Measurements from ENCODE around the gene ANKS1A.
A peak's percentile ranks its signal among the peaks of the same experiment; 100 is the strongest.
"Not testable (repeated sequence)": the region's sequence is repeated elsewhere in the genome, so short reads cannot be mapped to it uniquely, and the experiment has no call there.

Gene ANKS1A, protein sequence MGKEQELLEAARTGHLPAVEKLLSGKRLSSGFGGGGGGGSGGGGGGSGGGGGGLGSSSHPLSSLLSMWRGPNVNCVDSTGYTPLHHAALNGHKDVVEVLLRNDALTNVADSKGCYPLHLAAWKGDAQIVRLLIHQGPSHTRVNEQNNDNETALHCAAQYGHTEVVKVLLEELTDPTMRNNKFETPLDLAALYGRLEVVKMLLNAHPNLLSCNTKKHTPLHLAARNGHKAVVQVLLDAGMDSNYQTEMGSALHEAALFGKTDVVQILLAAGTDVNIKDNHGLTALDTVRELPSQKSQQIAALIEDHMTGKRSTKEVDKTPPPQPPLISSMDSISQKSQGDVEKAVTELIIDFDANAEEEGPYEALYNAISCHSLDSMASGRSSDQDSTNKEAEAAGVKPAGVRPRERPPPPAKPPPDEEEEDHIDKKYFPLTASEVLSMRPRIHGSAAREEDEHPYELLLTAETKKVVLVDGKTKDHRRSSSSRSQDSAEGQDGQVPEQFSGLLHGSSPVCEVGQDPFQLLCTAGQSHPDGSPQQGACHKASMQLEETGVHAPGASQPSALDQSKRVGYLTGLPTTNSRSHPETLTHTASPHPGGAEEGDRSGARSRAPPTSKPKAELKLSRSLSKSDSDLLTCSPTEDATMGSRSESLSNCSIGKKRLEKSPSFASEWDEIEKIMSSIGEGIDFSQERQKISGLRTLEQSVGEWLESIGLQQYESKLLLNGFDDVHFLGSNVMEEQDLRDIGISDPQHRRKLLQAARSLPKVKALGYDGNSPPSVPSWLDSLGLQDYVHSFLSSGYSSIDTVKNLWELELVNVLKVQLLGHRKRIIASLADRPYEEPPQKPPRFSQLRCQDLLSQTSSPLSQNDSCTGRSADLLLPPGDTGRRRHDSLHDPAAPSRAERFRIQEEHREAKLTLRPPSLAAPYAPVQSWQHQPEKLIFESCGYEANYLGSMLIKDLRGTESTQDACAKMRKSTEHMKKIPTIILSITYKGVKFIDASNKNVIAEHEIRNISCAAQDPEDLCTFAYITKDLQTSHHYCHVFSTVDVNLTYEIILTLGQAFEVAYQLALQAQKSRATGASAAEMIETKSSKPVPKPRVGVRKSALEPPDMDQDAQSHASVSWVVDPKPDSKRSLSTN

DNA sequence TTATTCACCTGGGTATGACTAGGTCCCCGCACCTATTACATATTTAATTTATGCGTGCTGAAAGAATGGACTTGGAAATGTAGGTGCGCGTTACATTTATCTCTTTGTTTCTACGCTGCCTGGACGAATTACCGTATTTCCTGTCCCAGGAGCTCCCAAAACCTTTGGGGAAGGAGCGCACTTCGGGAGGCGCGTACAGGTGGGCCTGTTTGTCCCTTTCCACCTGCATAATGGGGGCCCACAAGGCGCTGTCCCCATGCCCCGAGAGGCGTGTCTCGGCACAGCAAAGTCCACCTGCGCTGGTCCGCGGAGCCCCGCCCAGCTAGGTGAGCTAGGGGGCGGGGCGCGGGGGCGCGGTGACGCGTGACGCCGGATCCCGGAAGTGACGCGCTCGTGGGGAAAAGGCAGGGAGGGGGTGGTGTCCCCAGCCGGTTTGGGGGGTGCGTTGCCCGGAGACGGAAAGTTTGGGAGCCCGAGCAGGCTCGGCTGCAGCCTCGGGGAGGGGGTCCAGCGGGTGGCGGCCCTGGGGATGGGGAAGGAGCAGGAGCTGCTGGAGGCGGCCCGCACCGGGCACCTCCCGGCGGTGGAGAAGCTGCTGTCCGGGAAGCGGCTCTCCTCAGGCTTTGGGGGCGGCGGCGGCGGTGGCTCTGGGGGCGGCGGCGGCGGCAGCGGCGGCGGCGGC, at the start of gene ANKS1A:
TSS of gene ANKS1A (plus strand) at position 382 of the 682 bp plus-strand sequence. CDS start at position 530, 148 bp downstream.
- peak; percentile 67 for DNase-seq (ENCODE audit: low spot score)

DNA sequence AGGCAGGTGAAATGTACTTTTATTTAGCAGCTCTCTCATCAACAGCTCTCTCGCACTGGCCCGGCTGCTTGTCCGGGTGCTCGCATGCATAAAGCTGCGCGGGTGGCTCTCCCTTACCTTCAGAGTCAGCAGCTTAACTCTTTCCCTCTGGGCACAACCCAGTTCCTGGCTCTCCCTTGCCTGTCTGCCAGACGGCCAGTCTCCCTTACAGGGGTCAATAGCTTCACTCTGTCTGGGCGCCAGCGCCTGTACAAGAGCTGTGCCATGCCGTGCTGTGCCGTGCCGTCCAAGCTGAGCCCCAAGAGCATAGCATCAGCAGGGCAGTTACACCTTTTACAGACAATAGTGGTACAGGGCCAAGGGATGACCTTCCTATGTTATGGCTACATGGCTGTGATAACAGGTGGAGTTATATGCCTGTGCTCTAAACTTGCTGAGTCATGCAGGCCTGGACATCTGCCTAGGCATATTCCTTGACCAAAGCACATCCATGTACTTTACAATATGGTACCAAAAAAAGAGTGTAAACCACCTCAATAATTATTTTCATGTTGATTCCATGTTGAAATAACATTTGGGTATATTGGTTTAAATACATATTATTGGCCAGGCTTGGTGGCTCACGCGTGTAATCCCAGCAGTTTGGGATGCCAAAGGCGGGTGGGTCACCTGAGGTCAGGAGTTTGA, 49.2 kb upstream of the ANKS1A start:
- DNase-seq (ENCODE audit: low spot score) = no peak

DNA sequence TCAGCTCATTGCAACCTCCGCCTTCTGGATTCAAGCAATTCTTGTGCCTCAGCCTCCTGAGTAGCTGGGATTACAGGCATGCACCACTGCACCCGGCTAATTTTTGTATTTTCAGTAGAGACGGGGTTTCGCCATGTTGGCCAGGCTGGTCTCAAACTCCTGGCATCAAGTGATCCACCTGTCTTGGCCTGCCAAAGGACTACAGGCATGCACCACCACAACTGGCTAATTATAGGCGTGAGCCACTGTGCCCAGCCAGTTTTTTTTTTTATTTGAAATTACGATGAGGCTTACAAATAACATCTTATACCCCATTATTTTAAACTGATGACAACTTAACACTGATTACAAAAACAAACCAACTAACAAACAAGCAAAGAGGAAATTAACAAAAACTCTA, 40.0 kb upstream of the ANKS1A start:
- DNase-seq (ENCODE audit: low spot score) = not testable (repeated sequence)

DNA sequence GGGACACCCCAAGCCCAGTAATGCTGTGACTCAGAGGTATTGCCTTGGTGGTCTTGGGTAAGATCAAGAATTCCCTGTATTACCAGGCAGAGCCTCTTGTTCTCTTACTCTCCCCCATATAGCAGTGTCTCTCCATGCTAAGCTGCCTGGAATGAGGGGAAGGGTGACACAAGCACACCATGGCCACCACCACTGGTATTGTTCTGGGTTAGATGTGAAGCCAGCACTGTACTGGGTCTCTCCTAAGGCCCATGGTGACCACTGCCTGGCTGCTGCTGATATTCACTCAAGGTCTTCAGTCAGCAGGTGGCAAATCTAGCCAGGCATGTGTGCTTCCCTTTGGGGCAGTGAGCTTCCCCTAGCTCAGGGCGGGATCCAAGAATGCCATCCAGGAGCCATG, 37.7 kb upstream of the ANKS1A start:
- DNase-seq (ENCODE audit: low spot score) = no peak

DNA sequence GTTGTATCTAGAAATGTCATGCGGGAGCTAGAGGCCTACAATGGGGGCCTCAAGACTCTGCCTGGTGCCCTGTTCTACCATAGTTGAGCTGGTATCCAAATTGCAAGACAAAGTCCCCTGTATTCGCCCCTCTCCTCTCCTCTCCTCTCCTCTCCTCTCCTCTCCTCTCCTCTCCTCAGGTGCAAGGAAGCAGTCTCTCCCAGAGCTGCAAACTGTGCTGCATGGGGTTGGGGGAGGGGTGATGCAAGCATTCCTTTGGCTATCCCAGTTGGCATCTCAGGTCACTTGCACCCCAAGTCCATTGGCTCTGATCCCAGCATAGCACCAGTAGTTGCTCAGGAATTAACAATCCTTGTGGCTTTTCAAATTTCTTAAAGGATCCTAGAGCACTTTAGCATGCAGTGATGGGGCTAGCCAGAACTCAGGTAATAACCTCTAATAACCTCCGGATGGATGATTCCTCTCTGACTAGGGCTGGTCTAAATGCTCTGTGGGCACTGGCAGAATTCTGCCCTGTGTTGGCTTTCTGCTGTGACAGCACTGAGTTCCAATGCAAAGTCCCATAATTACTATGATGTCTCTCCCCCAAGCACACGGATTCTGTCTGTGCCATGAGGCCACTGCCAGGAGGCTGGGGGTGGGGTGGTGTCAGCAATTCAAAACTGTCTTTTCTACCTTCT, 36.5 kb upstream of the ANKS1A start:
- no peak for DNase-seq (ENCODE audit: low spot score)

DNA sequence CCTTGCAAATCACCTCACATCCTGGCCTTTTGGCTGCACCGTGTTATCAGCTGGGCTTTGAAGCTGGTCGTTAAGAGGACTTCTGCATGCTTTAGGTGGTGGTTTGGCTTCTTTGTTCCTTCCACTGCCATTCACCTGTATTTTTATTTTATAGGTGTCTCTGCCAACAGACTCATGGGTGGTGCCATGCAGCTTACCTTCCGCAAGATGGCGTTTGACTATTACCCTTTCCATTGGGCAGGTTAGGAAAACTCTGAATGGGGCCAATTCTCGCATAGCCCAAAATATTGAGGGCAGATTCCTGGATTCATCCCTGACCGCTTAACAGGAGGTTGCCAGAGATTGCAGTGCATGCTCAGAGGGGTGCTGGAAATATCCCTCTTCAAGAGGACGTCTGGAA, 33.6 kb upstream of the ANKS1A start:
- DNase-seq (ENCODE audit: low spot score) = no peak

DNA sequence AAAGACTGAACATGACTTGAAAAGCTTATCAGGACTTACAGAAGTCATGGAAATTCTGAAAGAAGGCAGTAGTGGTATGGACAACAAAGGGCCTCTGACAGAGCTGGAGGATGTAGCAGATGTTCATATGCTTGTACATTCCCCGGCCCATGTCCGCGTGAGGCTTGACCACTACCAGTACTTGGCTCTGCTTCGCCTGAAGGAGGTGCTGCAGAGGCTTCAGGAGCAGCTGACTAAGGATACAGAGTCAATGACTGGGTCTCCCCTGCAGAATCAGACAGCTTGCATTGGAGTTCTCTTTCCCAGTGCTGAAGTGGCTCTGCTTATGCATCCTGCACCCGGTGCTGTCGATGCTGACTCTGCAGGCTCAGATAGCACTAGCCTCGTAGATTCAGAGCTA, 30.4 kb upstream of the ANKS1A start:
- no peak for DNase-seq (ENCODE audit: low spot score)

DNA sequence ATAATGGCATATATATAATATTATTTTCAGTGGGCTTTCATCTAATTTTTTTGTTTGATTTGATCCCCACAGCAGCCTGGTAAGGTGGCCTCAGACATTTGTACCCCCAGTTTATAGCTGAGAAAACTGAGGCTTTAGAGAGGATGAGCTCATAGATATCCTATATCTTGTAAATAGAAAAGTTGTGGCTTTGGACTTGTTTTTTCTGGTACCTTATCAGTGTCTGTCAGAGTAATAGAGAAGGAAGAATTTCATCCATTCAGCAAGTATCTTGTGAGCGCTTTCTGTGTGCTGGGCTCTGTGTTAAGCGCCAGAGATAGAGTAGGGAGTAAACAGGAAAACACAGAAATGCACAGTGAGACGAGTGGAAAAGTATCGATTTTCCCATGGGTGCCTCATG, 29.1 kb upstream of the ANKS1A start:
- no peak for DNase-seq (ENCODE audit: low spot score)

DNA sequence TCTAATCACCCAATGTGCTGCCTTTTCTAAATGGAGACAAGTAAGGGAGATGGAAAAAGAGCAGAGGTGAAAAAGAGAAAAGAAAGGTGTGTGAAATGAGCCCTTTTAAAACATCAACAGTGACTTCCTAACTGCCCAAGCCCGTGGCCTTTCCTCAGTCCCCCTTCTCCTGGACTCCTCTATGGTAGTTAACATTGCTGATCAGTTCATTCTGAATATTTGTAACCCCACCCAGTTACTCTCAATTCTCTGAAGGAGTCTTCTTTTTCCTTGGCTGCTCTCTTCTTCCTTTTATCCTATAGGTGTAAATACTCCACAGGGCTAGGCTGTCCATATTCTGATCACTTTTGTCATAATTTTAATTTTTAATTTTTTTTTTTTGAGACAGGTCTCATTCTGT, 28.3 kb upstream of the ANKS1A start:
- DNase-seq (ENCODE audit: low spot score) = no peak

DNA sequence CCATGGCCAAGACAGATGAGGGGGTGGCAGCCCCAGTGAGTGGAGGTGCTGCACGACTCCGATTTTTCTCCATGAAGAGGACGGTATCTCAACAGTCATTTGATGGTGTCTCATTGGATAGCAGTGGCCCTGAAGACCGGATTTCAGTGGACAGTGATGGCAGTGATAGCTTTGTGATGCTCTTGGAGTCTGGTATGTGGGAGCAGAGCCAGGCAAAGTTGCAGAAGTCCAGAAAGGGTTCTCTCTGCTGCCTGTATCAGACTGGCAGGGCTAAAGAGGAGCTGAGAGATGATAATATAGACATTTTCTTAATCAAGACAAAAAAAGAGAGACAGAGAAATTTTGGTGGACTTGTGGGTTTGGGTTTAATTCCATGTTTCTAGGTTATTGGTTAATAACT, 25.0 kb upstream of the ANKS1A start:
- no peak for DNase-seq (ENCODE audit: low spot score)

DNA sequence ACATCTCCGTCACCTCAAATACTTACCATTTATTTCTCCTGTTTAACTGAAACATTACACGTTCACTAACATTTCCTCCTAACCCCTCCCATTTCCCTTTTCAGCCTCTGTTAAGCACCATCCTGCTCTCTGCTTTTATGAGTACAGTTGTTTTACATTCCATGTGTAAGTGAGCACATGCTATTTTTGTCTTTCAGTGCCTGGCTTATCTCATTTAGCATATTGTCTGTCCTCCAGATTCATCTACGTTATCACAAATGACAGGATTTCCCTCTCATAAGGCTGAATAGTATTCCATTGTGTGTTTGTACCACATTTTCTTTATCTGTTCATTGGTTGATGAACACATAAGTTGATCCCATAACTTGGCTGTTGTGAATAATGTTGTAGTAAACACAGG, 23.9 kb upstream of the ANKS1A start:
- DNase-seq (ENCODE audit: low spot score) = peak; percentile 31

DNA sequence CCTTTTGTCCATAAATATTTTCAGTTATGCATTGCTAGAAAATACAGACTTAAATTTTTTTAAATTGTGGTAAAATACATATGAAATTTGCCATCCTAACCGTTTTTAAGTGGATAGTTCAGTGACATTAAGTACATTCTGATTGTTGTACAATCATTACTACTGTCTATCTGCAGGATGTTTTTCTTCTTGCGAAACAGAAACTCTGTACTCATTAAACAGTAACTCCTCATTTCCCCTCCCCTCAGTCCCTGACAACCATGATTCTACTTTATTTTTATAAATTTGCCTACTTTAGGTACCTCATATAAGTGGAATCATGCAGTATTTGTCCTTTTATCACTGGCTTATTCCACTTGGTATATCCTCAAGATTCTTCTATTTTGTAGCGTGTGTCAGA, 22.5 kb upstream of the ANKS1A start:
- no peak for DNase-seq (ENCODE audit: low spot score)

DNA sequence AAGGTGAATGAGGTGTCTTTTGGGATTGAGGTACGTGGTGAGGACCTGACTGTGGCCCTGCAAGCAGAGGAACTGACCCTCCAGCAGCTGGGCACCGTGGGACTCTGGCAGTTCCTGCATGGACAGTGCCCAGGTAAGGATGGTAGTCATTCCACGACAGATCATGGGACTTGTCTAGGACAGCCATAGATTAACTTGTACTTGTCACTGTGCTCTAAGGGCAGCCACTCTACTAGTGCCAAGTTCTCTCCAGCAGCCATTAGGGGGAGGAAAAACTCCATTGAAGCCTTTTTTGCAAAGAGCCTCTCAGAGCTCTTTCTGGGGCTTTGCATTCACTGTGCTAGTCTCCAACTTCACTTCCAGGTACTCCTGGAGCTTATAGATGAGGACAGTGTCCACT, 21.6 kb upstream of the ANKS1A start:
- DNase-seq (ENCODE audit: low spot score) = peak; percentile 6

DNA sequence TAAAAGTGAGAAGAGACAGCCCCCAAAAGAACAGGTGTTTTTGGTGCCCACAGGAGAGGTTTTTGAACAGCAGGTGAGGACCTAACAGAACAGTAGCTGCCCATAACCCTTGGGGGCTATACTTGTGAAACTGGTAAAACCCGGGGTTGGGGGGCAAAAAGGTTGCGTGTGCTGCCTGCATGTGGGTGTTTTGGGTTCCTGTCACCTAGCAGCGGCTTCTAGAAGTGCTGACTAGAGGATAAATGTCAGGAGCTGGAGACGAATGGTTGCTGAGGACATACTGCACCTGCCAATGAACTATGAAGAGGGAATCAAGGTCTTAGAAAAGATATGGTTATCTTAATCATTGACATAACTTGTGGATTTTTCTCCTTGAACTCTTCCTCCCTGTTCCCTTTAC, 17.2 kb upstream of the ANKS1A start:
- no peak for DNase-seq (ENCODE audit: low spot score)

DNA sequence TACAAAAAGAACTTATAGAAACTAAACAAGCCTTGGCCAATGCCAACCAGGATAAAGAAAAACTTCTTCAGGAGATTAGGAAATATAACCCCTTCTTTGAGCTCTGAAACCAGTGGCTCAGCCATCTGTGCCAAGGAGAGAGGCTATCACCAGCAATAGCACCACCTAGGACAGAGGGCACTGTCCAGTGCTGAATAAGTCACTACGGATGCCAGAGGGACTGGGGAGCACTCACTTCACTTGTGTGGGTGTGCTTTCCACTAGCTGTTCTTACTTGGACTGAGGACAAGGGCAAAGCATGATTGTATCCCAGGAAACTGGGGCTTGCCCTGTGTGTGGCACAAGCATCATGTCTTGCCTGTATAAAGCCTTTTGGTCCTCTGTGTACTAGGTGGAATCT, 16.7 kb upstream of the ANKS1A start:
- DNase-seq (ENCODE audit: low spot score) = no peak

DNA sequence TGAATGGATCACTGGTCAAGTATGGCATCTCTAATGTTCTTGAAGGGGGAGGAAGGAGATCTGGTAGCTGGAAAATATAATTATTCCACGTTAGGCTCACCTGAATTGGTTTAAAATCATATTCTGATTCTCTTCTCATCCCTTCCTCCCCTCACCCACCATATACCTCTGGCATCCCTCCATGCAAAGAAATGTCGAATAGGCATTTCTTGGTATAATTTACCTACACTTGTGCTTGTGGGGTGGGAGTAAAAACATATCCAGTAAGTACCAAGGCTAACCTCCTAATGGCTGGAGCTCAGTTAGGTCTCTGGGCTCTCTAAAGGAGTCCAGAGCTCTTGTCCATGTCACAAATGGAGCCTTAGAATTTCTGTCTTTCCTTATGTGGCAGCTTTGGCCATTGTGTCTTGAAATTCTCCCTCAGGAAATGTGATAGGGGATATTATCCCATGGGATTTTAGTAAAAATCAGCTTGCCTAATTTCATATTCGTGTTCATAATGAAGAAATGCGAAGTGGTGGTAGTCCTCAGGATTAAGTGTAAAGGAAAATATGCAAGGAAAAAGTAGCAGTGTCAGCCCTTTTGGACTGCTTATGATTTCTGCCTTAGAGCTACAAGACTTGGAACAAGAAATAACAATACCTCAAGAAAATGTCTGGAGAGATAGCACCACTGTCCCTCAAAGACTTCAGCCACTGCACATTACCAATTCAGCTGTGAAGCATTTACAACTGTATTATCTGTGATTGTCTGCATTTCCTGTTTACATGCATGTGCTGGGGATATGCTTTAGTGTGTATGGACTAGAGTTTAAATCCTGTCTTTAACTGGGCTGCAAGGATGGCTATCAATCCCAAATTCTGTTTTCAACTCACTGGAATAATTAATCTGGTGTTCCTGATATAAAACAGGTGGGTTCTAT, 13.5 kb upstream of the ANKS1A start:
- DNase-seq (ENCODE audit: low spot score) = no peak

DNA sequence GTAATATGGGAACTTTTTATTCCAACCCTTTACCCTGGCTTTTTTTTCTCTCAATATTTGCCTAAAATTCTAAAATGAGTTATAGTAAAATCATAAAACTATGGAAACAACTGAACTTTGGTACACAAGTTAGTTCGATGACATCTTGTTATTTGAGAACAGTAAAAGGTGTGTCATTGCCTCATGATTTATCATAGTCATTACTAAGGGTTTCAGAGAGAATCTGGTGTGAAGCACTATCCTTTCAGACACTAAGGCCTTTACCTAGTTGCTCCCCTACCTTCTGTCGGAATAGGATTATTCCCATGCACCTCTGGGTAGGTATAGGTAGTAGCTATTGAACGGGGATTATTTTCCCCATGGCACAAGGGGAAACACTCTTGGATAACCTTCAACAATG, 12.6 kb upstream of the ANKS1A start:
- DNase-seq (ENCODE audit: low spot score) = no peak

DNA sequence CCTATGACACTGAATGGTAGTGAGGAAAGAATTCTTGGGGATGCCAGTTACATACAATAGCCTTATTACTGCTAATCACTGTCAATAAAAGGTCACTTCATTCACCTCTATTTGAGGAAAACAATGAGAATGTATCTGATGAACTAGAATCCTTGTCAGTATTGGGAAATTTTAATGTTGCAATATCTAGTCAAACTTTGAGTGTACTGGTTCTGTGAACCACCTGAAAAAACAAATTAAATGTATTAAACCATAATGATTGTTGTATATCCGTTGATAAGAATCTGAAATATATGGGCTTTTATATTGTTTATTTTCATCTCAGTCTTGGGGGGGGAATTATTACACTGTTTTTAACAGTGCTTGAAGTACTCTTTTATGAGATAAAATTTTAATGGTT, 11.8 kb upstream of the ANKS1A start:
- DNase-seq (ENCODE audit: low spot score) = no peak

DNA sequence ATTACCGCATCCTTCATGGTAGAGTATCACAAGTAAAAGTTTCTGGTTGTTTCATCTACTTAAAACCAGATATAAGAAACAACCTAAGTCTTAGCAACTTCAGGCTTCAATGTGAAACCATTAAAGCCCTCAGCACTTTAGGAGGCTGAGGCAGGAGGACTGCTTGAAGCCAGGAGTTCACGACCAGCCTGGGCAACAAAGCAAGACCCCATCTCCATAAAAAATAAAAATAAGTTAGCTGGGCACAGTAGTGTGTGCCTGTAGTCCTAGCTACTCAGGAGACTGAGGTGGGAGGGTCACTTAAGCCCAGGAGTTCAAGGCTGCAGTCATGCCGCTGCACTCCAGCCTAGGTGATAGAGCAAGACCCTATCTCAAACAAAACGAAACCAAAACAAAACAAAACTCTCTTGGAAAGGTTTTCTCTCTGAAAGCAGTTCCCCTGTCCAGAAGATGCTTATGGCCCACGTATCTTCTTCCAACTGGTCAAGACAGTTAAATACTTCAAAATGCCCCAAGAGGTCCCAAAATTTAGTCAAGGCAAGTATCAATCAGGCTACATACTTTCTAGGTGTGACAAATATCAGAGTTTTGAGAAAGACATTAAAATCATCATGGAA, 11.1 kb upstream of the ANKS1A start:
- no peak for DNase-seq (ENCODE audit: low spot score)

Measured in hepatic stellate cell (primary cell).